AG04450 (cell line): ENCODE data around the gene FGR. TPM values are rescaled to one million over a fixed set of nuclear protein-coding genes. Genes with fewer than 3 reads are reported as not detected.

Experiments
- CTCF ChIA-PET: fragments of 300-600, 350-600 bp; formaldehyde crosslinking; extraction: SDS; loops from one replicate; lab custom pipeline; 2022; ENCODE audit warnings: antibody characterized with exemption, inconsistent platforms; lab: Charles Lee
- POLR2A ChIA-PET: fragments of 350-600 bp; formaldehyde crosslinking; extraction: SDS; loops from one replicate; lab custom pipeline; 2021; ENCODE audit warnings: antibody characterized with exemption, inconsistent platforms; lab: Yijun Ruan, JAX
- DNase-seq: peaks from one replicate; pipeline ENCODE4 v3.0.0-alpha.2; 2011; ENCODE audit warnings: low read depth, low spot score
- H3K27ac ChIP-seq: one replicate; pipeline ENCODE4 v1.5.1; 2012; ENCODE audit warnings: low read depth, low read length, control low read depth
- H3K27me3 ChIP-seq: one replicate; pipeline ENCODE4 v1.6.0; 2012; ENCODE audit warnings: low read length; ENCODE audit not compliant: control insufficient read depth, insufficient read depth
- H3K4me3 ChIP-seq: 2 replicates; pipeline ENCODE4 v1.5.1; 2011; ENCODE audit warnings: mild to moderate bottlenecking, low read depth, low read length, control low read depth
- H3K9me3 ChIP-seq: 2 replicates; pipeline ENCODE4 v1.5.1; 2012; ENCODE audit warnings: low read length; ENCODE audit not compliant: control insufficient read depth, insufficient read depth
- polyA plus RNA-seq: library from polyadenylated mRNA; depleted of rRNA; stranded (reverse); fragments of >200 nt; gene quantifications from 2 replicates; pipeline ENCODE4 v1.2.3, GENCODE V29; 2011
- TF ChIP-seq, protein P1 (sequence below): IDR thresholded peaks from 2 replicates; pipeline ENCODE4 v1.5.1; 2011; ENCODE audit warnings: low read depth, low read length, control low read depth, inconsistent platforms

Gene FGR
- polyA plus RNA-seq, 1 experiment = not detected

DNA sequence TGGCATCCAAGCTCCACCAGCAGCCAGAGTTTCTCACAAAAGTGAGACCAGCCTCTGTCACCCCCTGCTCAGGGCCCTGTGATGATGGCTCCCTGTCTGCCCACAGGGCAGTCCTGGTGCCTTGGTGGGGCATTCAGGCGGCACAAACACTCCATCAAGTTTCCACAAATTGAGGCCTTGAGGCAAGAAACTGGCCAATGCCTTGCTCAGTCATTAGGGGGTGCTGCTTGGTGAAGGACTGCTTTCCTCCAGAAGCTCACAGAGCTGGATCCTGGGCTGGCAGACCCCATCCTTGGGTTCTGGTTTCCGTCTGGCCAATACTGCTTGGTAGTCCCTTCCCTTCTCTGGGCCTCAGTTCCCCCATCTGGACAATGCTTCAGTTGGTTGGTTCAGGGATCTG, 18.5 kb downstream of the FGR start:
- no peak overlapping the region for H3K27ac ChIP-seq
- TF ChIP-seq, protein P1, sequence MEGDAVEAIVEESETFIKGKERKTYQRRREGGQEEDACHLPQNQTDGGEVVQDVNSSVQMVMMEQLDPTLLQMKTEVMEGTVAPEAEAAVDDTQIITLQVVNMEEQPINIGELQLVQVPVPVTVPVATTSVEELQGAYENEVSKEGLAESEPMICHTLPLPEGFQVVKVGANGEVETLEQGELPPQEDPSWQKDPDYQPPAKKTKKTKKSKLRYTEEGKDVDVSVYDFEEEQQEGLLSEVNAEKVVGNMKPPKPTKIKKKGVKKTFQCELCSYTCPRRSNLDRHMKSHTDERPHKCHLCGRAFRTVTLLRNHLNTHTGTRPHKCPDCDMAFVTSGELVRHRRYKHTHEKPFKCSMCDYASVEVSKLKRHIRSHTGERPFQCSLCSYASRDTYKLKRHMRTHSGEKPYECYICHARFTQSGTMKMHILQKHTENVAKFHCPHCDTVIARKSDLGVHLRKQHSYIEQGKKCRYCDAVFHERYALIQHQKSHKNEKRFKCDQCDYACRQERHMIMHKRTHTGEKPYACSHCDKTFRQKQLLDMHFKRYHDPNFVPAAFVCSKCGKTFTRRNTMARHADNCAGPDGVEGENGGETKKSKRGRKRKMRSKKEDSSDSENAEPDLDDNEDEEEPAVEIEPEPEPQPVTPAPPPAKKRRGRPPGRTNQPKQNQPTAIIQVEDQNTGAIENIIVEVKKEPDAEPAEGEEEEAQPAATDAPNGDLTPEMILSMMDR = peak; percentile 27; the same call in 1 of the 2 replicates
- POLR2A ChIA-PET = no interaction called here
- CTCF ChIA-PET = interaction anchor here (0.5 to 1.1 kb wide), 2 partner anchors 12 to 41 kb away, joined by 3 read pairs; no protein-coding TSS in a partner anchor
- H3K4me3 ChIP-seq = no peak overlapping the region
- peaks cover 12% of the 10 kb centered on the region for H3K27me3 ChIP-seq
- peaks cover 2% of the 10 kb centered on the region; the same call in 1 of the 2 replicates for H3K9me3 ChIP-seq
- no peak for DNase-seq

DNA sequence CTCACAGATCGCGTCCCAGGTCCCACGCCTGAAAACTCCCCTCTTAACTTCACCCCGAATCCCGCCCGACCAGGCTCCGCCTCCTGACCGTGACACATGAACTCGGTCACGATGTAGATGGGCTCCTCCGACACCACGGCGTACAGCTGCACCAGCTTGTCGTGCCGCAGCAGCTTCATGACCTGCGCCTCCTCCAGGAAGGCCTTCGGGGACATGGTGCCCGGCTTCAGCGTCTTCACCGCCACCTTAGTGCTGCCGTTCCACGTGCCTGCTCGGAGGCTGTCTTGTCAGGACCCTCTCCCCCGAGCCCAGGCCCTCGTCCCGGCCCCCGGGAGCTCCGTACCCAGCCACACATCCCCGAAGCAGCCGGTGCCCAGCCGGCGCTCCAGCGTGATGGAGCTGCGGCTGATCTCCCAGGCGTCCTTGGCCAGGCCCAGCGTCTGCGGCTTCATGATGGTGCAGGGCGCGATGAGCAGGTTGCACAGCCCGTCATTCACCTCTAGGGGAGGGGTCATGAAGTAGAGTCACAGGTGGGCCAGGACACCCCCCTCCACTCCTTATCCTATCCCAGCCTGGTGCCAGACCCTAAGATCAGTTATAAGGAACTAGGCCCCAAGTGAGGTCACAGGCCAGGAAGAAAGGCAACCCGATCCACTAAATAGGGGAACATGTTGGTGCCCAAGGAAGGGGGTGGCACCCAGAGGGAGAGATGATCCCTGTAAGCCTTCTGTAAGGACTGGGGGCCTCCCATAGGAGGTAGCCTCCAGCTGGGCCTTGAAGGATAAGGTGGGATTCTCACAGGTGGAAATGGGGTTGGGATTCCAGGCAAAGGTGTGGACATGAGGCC, 19.4 kb downstream of the FGR start:
- ChIA-PET POLR2A (no interaction called here), CTCF (interaction anchor here (1.1 kb wide), 2 partner anchors 9 to 13 kb away, joined by 3 to 5 read pairs; no protein-coding TSS in a partner anchor)
- no peak for DNase-seq
- Histone ChIP-seq H3K27ac (no peak overlapping the region), H3K9me3 (peaks cover 2% of the 10 kb centered on the region; the same call in 1 of the 2 replicates), H3K4me3 (no peak overlapping the region), H3K27me3 (peaks cover 15% of the 10 kb centered on the region)
- TF ChIP-seq, protein P1 = no peak

DNA sequence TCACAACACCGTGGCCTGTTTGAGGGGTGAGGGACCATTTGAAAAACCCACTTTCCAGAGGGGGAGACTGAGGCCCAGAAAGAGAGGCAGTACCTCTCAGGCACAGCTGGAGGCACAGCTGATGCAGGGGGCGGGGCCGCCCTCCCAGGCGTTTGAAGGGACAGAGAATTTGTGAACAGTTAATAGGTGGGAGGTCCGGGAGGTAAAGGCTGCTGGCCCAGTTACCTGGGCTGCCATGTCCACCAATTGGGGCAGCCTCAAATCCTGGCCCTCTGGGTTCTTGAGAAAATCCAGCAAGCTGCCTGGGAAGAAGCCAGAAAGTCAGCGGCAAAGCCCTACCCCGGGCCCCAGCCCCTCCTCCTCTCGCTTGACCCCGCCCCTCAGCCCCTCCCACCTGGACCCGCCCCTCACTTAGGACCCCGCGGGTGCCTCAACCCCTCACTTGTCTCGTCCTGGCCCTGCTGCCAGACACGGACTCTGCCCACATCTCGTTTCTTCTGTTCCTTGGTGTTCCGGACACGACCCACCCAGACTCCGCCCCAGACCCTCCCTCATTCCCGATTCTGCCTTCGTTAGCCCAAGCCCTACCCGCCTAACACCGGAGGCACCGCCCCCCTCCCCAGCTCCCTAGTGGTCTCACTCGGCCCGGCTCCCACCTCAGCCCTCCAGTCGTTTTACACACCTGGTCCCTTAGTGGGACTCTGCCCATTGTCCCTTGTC, 20.2 kb downstream of the FGR start:
- no peak overlapping the region for H3K4me3 ChIP-seq
- POLR2A ChIA-PET = no interaction called here

DNA sequence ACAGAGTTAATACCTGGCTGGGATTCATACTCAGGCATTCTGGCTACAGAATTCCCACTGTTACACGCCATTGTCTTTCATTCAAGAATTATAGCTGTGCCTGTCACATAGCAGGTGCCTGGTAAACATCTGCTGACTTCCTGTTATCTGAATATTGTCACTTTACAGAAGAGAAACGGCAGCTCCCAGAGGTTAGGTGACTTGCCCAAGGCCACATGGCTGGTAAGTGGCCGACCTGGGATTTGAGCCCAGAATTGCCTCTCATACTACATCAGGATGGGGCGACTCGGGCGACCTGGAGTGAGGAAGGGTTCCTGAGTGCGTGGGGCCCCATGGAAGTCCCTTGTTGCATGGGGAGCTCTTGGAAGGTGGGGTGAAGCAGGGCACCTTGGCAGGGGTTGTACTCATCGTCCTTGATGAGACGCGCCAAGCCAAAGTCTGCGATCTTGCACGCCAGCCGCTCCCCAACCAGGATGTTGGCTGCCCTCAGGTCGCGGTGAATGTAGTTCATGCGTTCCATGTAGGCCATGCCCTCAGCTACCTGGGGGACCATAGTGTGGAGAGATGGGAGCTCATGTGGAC, 20.9 kb downstream of the FGR start:
- peaks cover 2% of the 10 kb centered on the region; the same call in 1 of the 2 replicates for H3K9me3 ChIP-seq
- ChIA-PET CTCF (interaction anchor here (1.2 kb wide), 1 partner anchor 49 kb away, joined by 3 read pairs; no protein-coding TSS in a partner anchor), POLR2A (no interaction called here)
- TF ChIP-seq, protein P1 = no peak
- peaks cover 18% of the 10 kb centered on the region for H3K27me3 ChIP-seq
- no peak overlapping the region for H3K4me3 ChIP-seq
- H3K27ac ChIP-seq = no peak overlapping the region
- DNase-seq = no peak

More for the DNA sequence above, 20.2 kb downstream of the FGR start:
- peaks cover 2% of the 10 kb centered on the region; the same call in 1 of the 2 replicates for H3K9me3 ChIP-seq
- peaks cover 18% of the 10 kb centered on the region for H3K27me3 ChIP-seq
- DNase-seq = no peak
- CTCF ChIA-PET = interaction anchor here (1.1 to 1.2 kb wide), 2 partner anchors 8 to 48 kb away, joined by 3 to 5 read pairs; no protein-coding TSS in a partner anchor
- H3K27ac ChIP-seq = no peak overlapping the region
- TF ChIP-seq, protein P1 = no peak
